ENCODE results near the gene CNTNAP2.

DNA sequence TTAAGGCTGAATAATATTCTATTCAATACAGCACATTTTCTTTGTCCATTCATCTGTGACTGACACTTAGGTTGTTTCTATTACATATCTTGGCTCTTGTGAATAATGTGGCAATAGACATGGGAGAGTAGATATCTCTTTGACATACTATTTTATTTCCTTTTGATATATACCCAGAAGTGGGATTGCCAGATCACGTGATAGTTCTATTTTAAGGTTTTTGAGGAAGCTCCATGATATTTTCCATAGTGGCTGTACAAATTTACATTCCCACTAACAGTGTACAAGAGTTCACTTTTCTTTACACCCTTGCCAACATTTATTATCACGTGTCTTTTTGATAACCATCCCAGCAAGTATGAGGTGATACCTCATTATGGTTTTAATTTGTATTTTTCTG, 1114.7 kb downstream of the CNTNAP2 start:
- TF ChIP-seq CTCF (IDR thresholded peaks at IDR 0.05), result no peak
- TF ChIP-seq, protein P1, sequence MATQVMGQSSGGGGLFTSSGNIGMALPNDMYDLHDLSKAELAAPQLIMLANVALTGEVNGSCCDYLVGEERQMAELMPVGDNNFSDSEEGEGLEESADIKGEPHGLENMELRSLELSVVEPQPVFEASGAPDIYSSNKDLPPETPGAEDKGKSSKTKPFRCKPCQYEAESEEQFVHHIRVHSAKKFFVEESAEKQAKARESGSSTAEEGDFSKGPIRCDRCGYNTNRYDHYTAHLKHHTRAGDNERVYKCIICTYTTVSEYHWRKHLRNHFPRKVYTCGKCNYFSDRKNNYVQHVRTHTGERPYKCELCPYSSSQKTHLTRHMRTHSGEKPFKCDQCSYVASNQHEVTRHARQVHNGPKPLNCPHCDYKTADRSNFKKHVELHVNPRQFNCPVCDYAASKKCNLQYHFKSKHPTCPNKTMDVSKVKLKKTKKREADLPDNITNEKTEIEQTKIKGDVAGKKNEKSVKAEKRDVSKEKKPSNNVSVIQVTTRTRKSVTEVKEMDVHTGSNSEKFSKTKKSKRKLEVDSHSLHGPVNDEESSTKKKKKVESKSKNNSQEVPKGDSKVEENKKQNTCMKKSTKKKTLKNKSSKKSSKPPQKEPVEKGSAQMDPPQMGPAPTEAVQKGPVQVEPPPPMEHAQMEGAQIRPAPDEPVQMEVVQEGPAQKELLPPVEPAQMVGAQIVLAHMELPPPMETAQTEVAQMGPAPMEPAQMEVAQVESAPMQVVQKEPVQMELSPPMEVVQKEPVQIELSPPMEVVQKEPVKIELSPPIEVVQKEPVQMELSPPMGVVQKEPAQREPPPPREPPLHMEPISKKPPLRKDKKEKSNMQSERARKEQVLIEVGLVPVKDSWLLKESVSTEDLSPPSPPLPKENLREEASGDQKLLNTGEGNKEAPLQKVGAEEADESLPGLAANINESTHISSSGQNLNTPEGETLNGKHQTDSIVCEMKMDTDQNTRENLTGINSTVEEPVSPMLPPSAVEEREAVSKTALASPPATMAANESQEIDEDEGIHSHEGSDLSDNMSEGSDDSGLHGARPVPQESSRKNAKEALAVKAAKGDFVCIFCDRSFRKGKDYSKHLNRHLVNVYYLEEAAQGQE (IDR thresholded peaks at IDR 0.05; ENCODE audit: insufficient read depth in 1 of 2, low read depth in 2 of 2, low read length in 1 of 2), result no peak
- no peak for TF ChIP-seq SIN3A (IDR thresholded peaks at IDR 0.05; ENCODE audit: borderline replicate concordance, insufficient read depth, low read depth, low read length)
